Heart left ventricle (tissue), 16 donors: ENCODE measurements around the gene XDH. TPM values are rescaled to one million over a fixed set of nuclear protein-coding genes. Genes with fewer than 3 reads are reported as not detected.

ENCODE experiments used
- ATAC-seq, 4 donors: fragments of 200-7000 bp; cut with Tn5 transposase; one replicate each; pipeline ENCODE4 v1.9.1; 2020 to 2022; ENCODE audit warnings: moderate library complexity in 4 of 4, mild to moderate bottlenecking in 3 of 4, moderate number of reproducible peaks in 1 of 4
- DNase-seq, 5 donors: peaks; one replicate each; pipeline ENCODE4 v3.0.0-alpha.2; 2020
- H3K27ac ChIP-seq, 12 donors: fragments of 200-600 bp; sonication (generic) in 4 of 12; one replicate each; pipeline versions ENCODE4 v1.5.0 to v1.8.0; 2016 to 2022; ENCODE audit warnings: mild to moderate bottlenecking in 2 of 12
- H3K27me3 ChIP-seq, 9 donors: fragments of 200-600 bp; sonication (generic) in 2 of 9; one replicate each; pipeline versions ENCODE4 v1.5.1 to v1.8.0; 2016 to 2022; ENCODE audit warnings: mild to moderate bottlenecking in 3 of 9
- H3K36me3 ChIP-seq, 9 donors: fragments of 200-600 bp; sonication (generic) in 2 of 9; one replicate each; pipeline versions ENCODE4 v1.5.0 to v1.8.0; 2018 to 2022; ENCODE audit warnings: mild to moderate bottlenecking in 2 of 9
- H3K4me1 ChIP-seq, 12 donors: fragments of 200-600 bp; sonication (generic) in 4 of 12; one replicate each; pipeline versions ENCODE4 v1.5.0 to v1.8.0; 2016 to 2022; ENCODE audit warnings: mild to moderate bottlenecking in 3 of 12
- H3K4me3 ChIP-seq, 12 donors: fragments of 200-600 bp; sonication (generic) in 4 of 12; one replicate each; pipeline versions ENCODE4 v1.5.0 to v1.8.0; 2017 to 2022; ENCODE audit warnings: mild to moderate bottlenecking in 9 of 12, moderate library complexity in 4 of 12
- H3K9me3 ChIP-seq, 12 donors: fragments of 200-600 bp; sonication (generic) in 4 of 12; one replicate each; pipeline versions ENCODE4 v1.5.0 to v1.8.0; 2016 to 2022; ENCODE audit warnings: mild to moderate bottlenecking in 1 of 12
- POLR2A ChIP-seq, 2 donors: fragments of 450-650 bp; IDR thresholded peaks; one replicate each; pipeline ENCODE4 v1.6.1; 2017; ENCODE audit warnings: antibody characterized with exemption in 2 of 2, mild to moderate bottlenecking in 2 of 2, moderate library complexity in 2 of 2
- WGBS, 4 donors: extraction: QIAGEN DNeasy Blood & Tissue Kit in 2 of 4; methylation state at CpG; one replicate each; pipeline versions ENCODE4 v1.1.5 to v1.1.7; 2013 to 2018; 5-methylcytosine and 5-hydroxymethylcytosine counted together
- intact Hi-C, 10 donors: fragments of 100-400 bp; cut with DNase I; formaldehyde crosslinking; loops; one replicate each; pipeline versions ENCODE4 v1.11.1 to v1.14.2; 2022
- polyA plus RNA-seq, 2 donors: library from polyadenylated mRNA; stranded (reverse); fragments of 200-250 nt; gene quantifications; one replicate each; pipeline ENCODE4 v1.2.3, GENCODE V29; 2013
- total RNA-seq, 9 donors: library from RNA; depleted of rRNA in 2 of 9; stranded (reverse); fragments of >200 nt in 2 of 9; fragmentation: NEBNext Ultra II Directional in 3 of 9; extraction: Animal tissue kit (Norgen Biotek cat#: 25700) in 3 of 9; gene quantifications; one replicate each; pipeline versions ENCODE4 v1.1.0 to v1.2.4, GENCODE V29; 2016 to 2023
- TF ChIP-seq, protein P1 (sequence below), 12 donors: fragments of 200-600 bp; sonication (generic) in 4 of 12; IDR thresholded peaks; one replicate each; pipeline versions ENCODE4 v1.5.0 to v1.8.0; 2018 to 2022; ENCODE audit warnings: antibody characterized with exemption in 12 of 12, mild to moderate bottlenecking in 5 of 12
- donor health status: ischemic (EF 13 %, LVEDD 7.1; RV severe dilation, severe dysfunction).
- donor health status: healthy with polysubstance abuse.
- donor health status: DM: no; HTN: yes; CAD: no.
- donor health status: DM: no; HTN: no; CAD: no.
- donor health status: ischemic (EF 25% LVEDD 6.9; RV normal size, moderate dysfunction).
- donor health status: ischemic (EF 25% LVEDD 5.7; RV mildly dilated, moderate dysfunction).
- donor health status: healthy.
- donor health status: DM: yes; HTN: yes; CAD: no.
- donor health status: ischemic (EF 35%, LVEDD 5.7; RV mildly dilated, moderate dysfunction).
- donor health status: nonischemic (EF 11% LVEDD 7.7; RV severe dilation, severe dysfunction).
- donor health status: DM: yes; HTN: yes; CAD: no.
- donor health status: PGD.
- donor health status: ischemic (EF 29% LVEDD 5.4; RV normal size, mild dysfunction).
- donor health status: nonischemic (EF 23%, LVEDD 6.1; RV moderate dilation, normal function).

XDH gene
- total and polyA plus RNA-seq, 11 donors: 0.06 to 0.08 TPM; not detected in 9

DNA sequence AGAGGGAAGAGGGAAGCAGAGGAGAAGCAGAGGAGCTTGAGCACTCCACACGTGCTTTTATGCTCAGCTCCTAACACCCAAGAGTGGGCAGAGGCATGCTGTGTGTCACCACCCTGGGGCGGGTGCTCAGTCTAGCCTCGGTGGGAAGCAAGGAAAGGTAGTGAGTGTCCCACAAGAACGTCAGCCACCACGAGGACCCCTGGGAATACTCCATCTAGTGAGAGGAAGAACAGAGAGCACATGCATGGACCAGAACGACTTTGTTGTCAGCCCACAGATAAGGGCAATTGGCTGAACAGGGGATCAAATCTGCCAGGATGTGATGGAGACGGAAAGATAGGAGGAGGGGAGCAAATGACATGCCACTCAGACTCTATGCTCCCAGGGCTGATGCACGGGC is 83.4 kb downstream of the XDH start:
- DNase-seq (no peak), ATAC-seq (no peak)
- TF ChIP-seq POLR2A (IDR thresholded peaks at IDR 0.05): no peak
- TF ChIP-seq, protein P1, sequence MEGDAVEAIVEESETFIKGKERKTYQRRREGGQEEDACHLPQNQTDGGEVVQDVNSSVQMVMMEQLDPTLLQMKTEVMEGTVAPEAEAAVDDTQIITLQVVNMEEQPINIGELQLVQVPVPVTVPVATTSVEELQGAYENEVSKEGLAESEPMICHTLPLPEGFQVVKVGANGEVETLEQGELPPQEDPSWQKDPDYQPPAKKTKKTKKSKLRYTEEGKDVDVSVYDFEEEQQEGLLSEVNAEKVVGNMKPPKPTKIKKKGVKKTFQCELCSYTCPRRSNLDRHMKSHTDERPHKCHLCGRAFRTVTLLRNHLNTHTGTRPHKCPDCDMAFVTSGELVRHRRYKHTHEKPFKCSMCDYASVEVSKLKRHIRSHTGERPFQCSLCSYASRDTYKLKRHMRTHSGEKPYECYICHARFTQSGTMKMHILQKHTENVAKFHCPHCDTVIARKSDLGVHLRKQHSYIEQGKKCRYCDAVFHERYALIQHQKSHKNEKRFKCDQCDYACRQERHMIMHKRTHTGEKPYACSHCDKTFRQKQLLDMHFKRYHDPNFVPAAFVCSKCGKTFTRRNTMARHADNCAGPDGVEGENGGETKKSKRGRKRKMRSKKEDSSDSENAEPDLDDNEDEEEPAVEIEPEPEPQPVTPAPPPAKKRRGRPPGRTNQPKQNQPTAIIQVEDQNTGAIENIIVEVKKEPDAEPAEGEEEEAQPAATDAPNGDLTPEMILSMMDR (IDR thresholded peaks at IDR 0.05): no peak
- H3K36me3 ChIP-seq: no peaks in the 10 kb centered on the region
- H3K4me3 ChIP-seq: no peak overlapping the region
- no peaks in the 10 kb centered on the region for H3K27me3 ChIP-seq
- no peak overlapping the region for H3K27ac ChIP-seq
- H3K4me1 ChIP-seq: peaks cover 0 to 7% (median 0%) of the 10 kb centered on the region in 12 donors
- WGBS, 4 donors: 45 to 56% (median 53%) methylated on average over 8 of the region's 8 CpGs
- intact Hi-C loops: loop anchor here (5.0 to 10.0 kb wide), 14 partner anchors 64 to 1166 kb away; partner anchors contain the start of genes EHD3 (in 3 of the 10) and GALNT14 (in 1 of the 10)
- H3K9me3 ChIP-seq: no peaks in the 10 kb centered on the region

- Histone ChIP-seq H3K27me3 (no peaks in the 10 kb centered on the region), H3K36me3 (no peaks in the 10 kb centered on the region), H3K4me3 (no peak overlapping the region), H3K4me1 (peaks cover 0 to 9% (median 3%) of the 10 kb centered on the region in 12 donors), H3K27ac (no peak overlapping the region), H3K9me3 (no peaks in the 10 kb centered on the region)
- intact Hi-C loops: loop anchor here in 1 of 10 donors (10.0 kb wide), 1 partner anchor 54 kb away; no protein-coding TSS in a partner anchor
- TF ChIP-seq POLR2A (IDR thresholded peaks at IDR 0.05): no peak
- TF ChIP-seq, protein P1 (IDR thresholded peaks at IDR 0.05): no peak
- 50 to 62% (median 58%) methylated on average over 2 of the region's 2 CpGs for WGBS, 4 donors
- no peak for ATAC-seq
- no peak for DNase-seq
Observed at GRCh38 chr2:31329081-31329625, 85.4 kb downstream of the XDH start.

DNA sequence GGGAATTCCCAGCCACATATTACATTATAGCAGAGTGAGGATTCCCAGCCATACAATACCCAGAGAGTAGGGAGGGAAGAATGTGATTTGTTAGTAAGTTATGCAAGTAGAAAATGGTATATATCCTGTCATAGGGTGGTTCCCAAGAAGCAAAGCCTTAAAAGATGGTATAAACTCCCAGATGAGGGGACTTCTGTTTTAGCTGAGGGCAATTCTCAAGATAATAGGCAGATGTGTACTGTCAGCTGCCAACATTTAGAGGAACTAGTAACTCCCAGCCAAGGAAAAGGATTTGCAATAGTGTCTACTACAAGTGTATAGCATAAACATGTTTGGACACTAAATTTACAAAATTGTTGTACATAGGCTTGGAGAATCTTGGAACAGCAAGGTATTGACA is 86.5 kb downstream of the XDH start:
- H3K27me3 ChIP-seq: no peaks in the 10 kb centered on the region
- ATAC-seq: no peak
- TF ChIP-seq POLR2A (IDR thresholded peaks at IDR 0.05): no peak
- TF ChIP-seq, protein P1 (IDR thresholded peaks at IDR 0.05): no peak
- DNase-seq: no peak
- H3K4me1 ChIP-seq: peaks cover 0 to 14% (median 6%) of the 10 kb centered on the region in 12 donors
- no peaks in the 10 kb centered on the region for H3K9me3 ChIP-seq
- no peak overlapping the region for H3K27ac ChIP-seq
- intact Hi-C loops: loop anchor here in 1 of 10 donors (10.0 kb wide), 1 partner anchor 53 kb away; no protein-coding TSS in a partner anchor
- no peaks in the 10 kb centered on the region for H3K36me3 ChIP-seq
- H3K4me3 ChIP-seq: no peak overlapping the region

DNA sequence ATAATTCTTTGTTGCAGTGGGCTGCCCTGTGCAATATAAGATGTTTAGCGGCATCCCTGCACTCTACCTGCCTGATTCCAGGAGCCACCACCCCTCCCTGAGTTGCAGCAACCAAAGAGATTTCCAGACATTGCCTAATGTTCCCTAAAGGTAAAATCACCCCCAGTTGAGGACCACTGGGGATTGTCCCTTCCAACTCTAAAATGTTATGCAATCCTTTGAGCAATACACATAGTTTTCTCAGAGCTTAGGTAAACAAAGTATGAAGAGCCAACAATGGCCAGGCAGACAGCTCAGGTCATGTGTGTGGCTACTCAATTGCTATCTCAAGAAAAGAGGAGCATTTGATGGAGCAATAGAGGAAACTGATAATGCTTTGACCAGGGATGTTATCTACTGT is 87.0 kb downstream of the XDH start:
- H3K27ac ChIP-seq: no peak overlapping the region
- H3K9me3 ChIP-seq: no peaks in the 10 kb centered on the region
- TF ChIP-seq, protein P1 (IDR thresholded peaks at IDR 0.05): no peak
- no peak for TF ChIP-seq POLR2A (IDR thresholded peaks at IDR 0.05)
- intact Hi-C loops: loop anchor here in 1 of 10 donors (10.0 kb wide), 1 partner anchor 53 kb away; no protein-coding TSS in a partner anchor
- ATAC-seq: no peak
- H3K27me3 ChIP-seq: no peaks in the 10 kb centered on the region
- DNase-seq: no peak
- H3K4me1 ChIP-seq: peaks cover 0 to 18% (median 7%) of the 10 kb centered on the region in 12 donors
- 91 to 93% (median 91%) methylated on average over 1 of the region's 1 CpG for WGBS, 4 donors
- no peaks in the 10 kb centered on the region for H3K36me3 ChIP-seq
- H3K4me3 ChIP-seq: no peak overlapping the region
